ENCODE data around the gene CD300H.

DNA sequence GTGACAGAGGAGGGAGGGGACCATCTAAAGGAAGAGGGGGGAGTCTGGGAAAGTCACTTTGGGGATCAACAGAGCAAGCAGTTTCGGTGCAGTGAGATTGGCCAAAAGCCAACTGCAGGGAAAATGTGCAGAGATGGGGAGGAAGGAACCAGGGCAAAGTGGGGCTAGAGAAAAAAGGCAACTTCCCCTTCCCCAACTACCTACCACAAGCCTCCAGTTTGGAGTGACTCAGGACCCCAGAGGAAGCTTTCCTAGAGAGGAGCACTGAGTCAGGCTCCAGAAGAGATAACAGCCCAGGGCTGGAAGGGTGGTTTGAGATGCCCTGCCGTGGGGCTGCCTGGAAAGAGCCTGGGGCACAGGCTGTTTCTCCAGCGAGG, 31.7 kb upstream of the CD300H start:
- no peak for TF ChIP-seq EZH2 (IDR thresholded peaks at IDR 0.05; ENCODE audit: insufficient read depth, low read length)
- TF ChIP-seq, protein P1, sequence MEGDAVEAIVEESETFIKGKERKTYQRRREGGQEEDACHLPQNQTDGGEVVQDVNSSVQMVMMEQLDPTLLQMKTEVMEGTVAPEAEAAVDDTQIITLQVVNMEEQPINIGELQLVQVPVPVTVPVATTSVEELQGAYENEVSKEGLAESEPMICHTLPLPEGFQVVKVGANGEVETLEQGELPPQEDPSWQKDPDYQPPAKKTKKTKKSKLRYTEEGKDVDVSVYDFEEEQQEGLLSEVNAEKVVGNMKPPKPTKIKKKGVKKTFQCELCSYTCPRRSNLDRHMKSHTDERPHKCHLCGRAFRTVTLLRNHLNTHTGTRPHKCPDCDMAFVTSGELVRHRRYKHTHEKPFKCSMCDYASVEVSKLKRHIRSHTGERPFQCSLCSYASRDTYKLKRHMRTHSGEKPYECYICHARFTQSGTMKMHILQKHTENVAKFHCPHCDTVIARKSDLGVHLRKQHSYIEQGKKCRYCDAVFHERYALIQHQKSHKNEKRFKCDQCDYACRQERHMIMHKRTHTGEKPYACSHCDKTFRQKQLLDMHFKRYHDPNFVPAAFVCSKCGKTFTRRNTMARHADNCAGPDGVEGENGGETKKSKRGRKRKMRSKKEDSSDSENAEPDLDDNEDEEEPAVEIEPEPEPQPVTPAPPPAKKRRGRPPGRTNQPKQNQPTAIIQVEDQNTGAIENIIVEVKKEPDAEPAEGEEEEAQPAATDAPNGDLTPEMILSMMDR (IDR thresholded peaks at IDR 0.05; ENCODE audit: insufficient read depth, low read depth, low read length), result no peak
